Right lobe of liver (tissue), 6 donors: ENCODE measurements around the gene PGC. TPM values are rescaled to one million over a fixed set of nuclear protein-coding genes. Genes with fewer than 3 reads are reported as not detected.
A peak's percentile ranks its signal among the peaks of the same experiment; 100 is the strongest.

Experiments
- ATAC-seq, 4 donors: fragments of 200-7000 bp; cut with Tn5 transposase; one replicate each; pipeline ENCODE4 v1.9.1; 2020; ENCODE audit warnings: mild to moderate bottlenecking in 4 of 4, moderate library complexity in 4 of 4
- DNase-seq, 3 donors: peaks; one replicate each; pipeline ENCODE4 v3.0.0-alpha.2; 2020
- H3K27ac ChIP-seq, 3 donors: fragments of 200-600 bp; one replicate each; pipeline ENCODE4 v1.8.0; 2022
- H3K27me3 ChIP-seq, 2 donors: fragments of 200-600 bp; one replicate each; pipeline ENCODE4 v1.8.0; 2022
- H3K36me3 ChIP-seq, 4 donors: fragments of 200-600 bp; sonication (generic) in 1 of 4; one replicate each; pipeline versions ENCODE4 v1.5.1 to v1.8.0; 2017 to 2022; ENCODE audit warnings: control low read depth in 1 of 4
- H3K4me1 ChIP-seq, 4 donors: fragments of 200-600 bp; sonication (generic) in 1 of 4; one replicate each; pipeline versions ENCODE4 v1.5.1 to v1.8.0; 2017 to 2022; ENCODE audit warnings: control low read depth in 1 of 4
- H3K4me3 ChIP-seq, 3 donors: fragments of 200-600 bp; one replicate each; pipeline ENCODE4 v1.8.0; 2022
- H3K9me3 ChIP-seq, 4 donors: fragments of 200-600 bp; sonication (generic) in 1 of 4; one replicate each; pipeline versions ENCODE4 v1.5.1 to v1.8.0; 2017 to 2022; ENCODE audit warnings: control low read depth in 1 of 4
- POLR2A ChIP-seq: fragments of 450-650 bp; IDR thresholded peaks from one replicate; pipeline ENCODE4 v1.6.1; 2017; ENCODE audit warnings: antibody characterized with exemption, mild to moderate bottlenecking
- WGBS: methylation state at CpG from one replicate; pipeline ENCODE4 v1.1.6; 2018; ENCODE audit warnings: low coverage, low lambda C conversion rate; ENCODE audit not compliant: insufficient coverage; ENCODE audit errors: missing lambda C conversion rate; 5-methylcytosine and 5-hydroxymethylcytosine counted together
- intact Hi-C, 2 donors: fragments of 100-400 bp; cut with DNase I; formaldehyde crosslinking; loops; one replicate each; pipeline versions ENCODE4 v1.11.2 to v1.14.1; 2022
- total RNA-seq, 6 experiments: library from RNA; depleted of rRNA in 2 of 6; stranded (reverse); fragments of >200 nt in 2 of 6; fragmentation: NEBNext Ultra II Directional in 3 of 6; extraction: Animal tissue kit (Norgen Biotek cat#: 25700) in 3 of 6; gene quantifications; one replicate each; pipeline versions ENCODE4 v1.1.0 to v1.2.4, GENCODE V29; 2016 to 2023
- TF ChIP-seq, protein P1 (sequence below), 4 donors: fragments of 200-600 bp in 3 of 4; fragments of 450-650 bp in 1 of 4; IDR thresholded peaks; one replicate each; pipeline versions ENCODE4 v1.5.1 to v1.8.0; 2016 to 2022; ENCODE audit warnings: antibody characterized with exemption in 4 of 4, mild to moderate bottlenecking in 2 of 4
- donor health status: DM: no; HTN: yes; CAD: no.
- donor health status: DM: no; HTN: no; CAD: no.
- donor health status: DM: no; HTN: no; CAD: no.
- donor health status: DM: no; HTN: yes; CAD: no.
- donor health status: DM: no; HTN: yes; CAD: no.

Gene PGC
- total RNA-seq, 6 experiments from 2014 or later = 0.31 TPM; not detected in 5

DNA sequence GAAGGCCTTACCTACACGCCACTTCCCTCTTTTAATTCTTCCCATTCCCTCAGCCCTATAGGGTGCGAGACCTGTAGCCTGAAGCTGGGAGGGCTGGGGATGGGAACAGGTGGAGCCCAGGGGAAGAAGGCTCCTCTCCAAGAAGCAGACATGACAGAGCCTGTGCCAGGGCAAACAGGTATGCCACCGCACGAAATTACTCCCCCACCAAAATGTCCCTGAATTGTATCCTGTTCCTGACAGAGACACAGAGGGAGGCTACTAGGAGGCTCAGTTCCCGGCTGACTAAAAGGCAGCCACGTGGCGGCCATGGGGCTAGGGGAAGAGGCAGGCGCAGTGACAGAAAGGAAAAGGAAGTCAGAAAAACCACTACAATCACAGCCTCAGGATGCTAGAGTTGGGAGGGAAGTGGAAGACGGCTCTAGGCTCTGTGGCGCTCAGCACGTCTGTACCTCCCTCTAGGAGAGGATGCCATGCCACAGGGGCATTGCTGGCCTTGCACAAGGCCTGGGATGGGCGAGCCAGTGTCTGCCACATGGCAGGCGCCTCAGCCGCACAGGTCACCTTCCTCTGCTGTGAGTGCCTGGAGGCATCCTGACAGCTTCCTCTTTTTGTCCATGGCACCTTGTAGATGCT lies 39.5 kb downstream of the PGC start:
- no peaks in the 10 kb centered on the region for H3K27me3 ChIP-seq
- H3K9me3 ChIP-seq = no peaks in the 10 kb centered on the region
- no peak overlapping the region for H3K4me3 ChIP-seq
- peak; percentile 5 to 38 (median 24) for ATAC-seq
- peaks cover 0 to 13% (median 4%) of the 10 kb centered on the region in 4 donors for H3K4me1 ChIP-seq
- WGBS = 60% methylated on average over 8 of the region's 14 CpGs
- DNase-seq = peak in 2 of 3 donors; percentile 48 to 63
- peak overlapping the region in 1 of 3 donors; percentile 8 for H3K27ac ChIP-seq
- H3K36me3 ChIP-seq = no peaks in the 10 kb centered on the region
- TF ChIP-seq POLR2A = no peak
- TF ChIP-seq, protein P1, sequence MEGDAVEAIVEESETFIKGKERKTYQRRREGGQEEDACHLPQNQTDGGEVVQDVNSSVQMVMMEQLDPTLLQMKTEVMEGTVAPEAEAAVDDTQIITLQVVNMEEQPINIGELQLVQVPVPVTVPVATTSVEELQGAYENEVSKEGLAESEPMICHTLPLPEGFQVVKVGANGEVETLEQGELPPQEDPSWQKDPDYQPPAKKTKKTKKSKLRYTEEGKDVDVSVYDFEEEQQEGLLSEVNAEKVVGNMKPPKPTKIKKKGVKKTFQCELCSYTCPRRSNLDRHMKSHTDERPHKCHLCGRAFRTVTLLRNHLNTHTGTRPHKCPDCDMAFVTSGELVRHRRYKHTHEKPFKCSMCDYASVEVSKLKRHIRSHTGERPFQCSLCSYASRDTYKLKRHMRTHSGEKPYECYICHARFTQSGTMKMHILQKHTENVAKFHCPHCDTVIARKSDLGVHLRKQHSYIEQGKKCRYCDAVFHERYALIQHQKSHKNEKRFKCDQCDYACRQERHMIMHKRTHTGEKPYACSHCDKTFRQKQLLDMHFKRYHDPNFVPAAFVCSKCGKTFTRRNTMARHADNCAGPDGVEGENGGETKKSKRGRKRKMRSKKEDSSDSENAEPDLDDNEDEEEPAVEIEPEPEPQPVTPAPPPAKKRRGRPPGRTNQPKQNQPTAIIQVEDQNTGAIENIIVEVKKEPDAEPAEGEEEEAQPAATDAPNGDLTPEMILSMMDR (IDR thresholded peaks at IDR 0.05) = no peak
- intact Hi-C loops = no loop called here

DNA sequence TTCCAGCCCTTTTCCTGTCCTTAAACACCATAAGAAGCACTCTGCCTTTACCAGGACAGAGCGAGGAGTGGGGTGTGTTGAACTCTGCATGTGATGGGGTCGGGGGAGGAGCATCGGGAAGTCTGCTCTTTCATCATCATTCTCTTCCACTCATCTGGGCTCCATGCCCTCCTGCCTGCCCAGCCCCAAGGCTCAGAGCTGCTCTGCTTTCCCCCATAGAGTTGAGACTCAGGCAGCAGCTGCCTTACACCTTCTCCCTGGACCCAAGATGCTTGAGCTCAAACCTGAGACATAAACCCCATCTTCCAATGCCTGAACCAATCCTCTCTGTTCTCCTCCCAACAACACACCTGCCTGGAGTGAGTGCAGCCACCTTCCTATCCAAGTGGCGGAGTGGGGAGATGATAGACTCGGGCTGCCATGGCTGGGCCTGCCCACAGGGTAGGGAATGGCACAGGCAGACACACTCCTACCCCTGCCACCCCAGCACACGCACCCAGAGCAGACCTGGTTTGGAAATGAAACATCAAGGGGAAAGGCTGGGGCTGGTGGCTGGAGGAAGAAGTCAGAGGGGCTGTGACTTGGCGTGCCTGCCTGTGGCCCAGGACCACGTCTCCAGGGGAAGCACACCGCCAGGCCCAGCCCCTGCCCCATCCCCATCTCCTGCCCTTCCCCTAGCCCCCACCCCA lies 40.2 kb downstream of the PGC start:
- Histone ChIP-seq H3K4me3 (no peak overlapping the region), H3K4me1 (peaks cover 0 to 7% (median under 1%) of the 10 kb centered on the region in 4 donors), H3K27me3 (no peaks in the 10 kb centered on the region), H3K36me3 (no peaks in the 10 kb centered on the region), H3K27ac (peak overlapping the region in 1 of 3 donors; percentile 8), H3K9me3 (no peaks in the 10 kb centered on the region)
- WGBS = 62% methylated on average over 6 of the region's 9 CpGs
- TF ChIP-seq, protein P1 (IDR thresholded peaks at IDR 0.05) = no peak
- no peak for TF ChIP-seq POLR2A
- ATAC-seq (peak; percentile 38 to 65 (median 50)), DNase-seq (peak in 1 of 3 donors; percentile 57)
- intact Hi-C loops = no loop called here

DNA sequence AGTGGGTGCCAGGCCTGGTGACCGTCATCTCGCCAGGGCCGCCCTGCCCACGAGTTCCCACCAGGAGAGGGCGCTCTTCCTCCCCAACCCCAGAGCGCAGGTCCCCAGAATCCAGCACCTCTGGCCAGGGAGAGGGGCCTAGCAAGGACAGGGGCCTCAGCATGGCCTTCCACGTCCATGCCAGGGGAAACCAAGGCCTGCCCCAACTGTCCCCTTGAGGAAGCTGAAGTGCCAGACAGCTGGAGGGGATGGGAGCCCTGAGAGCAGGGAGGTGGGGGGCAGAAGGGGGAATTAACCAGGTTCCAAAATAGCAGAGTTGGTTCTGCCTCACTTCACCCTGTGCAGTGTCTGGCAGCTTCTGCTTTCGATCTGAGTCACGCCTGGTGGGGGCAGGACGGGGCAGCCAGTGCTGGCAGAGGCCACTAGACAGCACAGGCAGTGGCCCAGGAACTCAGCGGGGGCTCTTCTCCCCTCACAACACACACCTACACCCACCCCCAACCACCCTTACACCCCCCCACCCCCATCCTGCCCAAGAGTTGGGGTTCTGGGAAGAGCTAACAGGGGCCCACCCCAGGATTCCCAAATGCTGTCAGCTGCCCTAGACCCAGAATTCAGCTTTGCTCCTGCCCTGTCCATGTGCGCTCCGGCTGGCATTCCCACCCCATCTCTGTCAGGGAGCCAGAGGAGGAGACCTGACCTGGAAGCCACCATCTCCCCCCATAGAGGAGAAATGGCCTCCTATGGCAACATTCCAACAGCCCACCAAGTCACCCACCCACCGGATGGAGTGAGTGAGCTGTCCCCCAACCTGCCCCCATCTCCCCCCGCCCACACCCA lies 41.0 kb downstream of the PGC start:
- ATAC-seq (peak; percentile 64 to 78 (median 72)), DNase-seq (peak in 2 of 3 donors; percentile 63 to 75)
- Histone ChIP-seq H3K27me3 (no peaks in the 10 kb centered on the region), H3K4me3 (no peak overlapping the region), H3K36me3 (no peaks in the 10 kb centered on the region), H3K9me3 (no peaks in the 10 kb centered on the region), H3K4me1 (no peaks in the 10 kb centered on the region), H3K27ac (peak overlapping the region in 2 of 3 donors; percentile 10 to 22)
- TF ChIP-seq, protein P1 (IDR thresholded peaks at IDR 0.05) = peak; percentile 18 to 52 (median 39)
- TF ChIP-seq POLR2A = no peak
- intact Hi-C loops = no loop called here
- 83% methylated on average over 1 of the region's 15 CpGs for WGBS

DNA sequence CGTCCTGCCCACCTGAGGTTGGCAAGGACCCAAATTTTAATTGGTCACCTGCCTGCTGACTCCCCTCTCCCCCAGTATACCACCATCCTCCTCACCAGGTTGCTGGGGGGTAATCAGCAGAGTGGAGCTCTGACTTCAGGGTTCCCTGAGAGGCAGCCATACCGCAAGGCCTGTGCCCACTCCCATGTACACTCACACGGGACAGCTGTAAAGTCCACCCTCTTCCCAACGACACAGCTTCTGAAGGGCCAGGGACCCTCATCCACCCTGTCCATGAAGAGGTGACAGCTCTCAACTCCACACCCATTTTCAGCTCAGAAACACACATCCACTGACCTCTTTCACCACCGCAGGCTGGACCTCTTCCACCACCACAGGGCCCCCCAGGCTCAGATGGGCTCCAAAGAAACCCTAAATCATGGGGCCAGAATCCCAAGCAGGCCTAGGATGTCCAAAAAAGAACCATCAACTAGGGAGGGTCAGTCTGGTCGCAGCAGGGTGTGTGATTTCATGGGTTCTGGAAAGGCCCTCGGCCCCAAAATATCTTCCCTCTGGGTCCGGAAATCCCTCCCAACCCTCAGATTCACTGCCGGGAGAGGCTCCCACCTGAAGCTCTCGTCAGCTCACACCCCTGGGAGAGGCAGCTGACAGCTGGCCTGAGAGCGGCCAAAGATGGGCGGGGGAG lies 41.7 kb downstream of the PGC start:
- Histone ChIP-seq H3K36me3 (no peaks in the 10 kb centered on the region), H3K4me3 (no peak overlapping the region), H3K27ac (peak overlapping the region in 2 of 3 donors; percentile 10 to 22), H3K9me3 (no peaks in the 10 kb centered on the region), H3K4me1 (no peaks in the 10 kb centered on the region), H3K27me3 (no peaks in the 10 kb centered on the region)
- WGBS = 77% methylated on average over 4 of the region's 12 CpGs
- DNase-seq (peak in 1 of 3 donors; percentile 65), ATAC-seq (no peak)
- intact Hi-C loops = no loop called here
- TF ChIP-seq POLR2A = no peak
- TF ChIP-seq, protein P1 (IDR thresholded peaks at IDR 0.05) = no peak
